SK-N-SH (cell line): Measurements from ENCODE around the gene CDK15. TPM values are rescaled to one million over a fixed set of nuclear protein-coding genes. Genes with fewer than 3 reads are reported as not detected.

Experiments
- CTCF ChIA-PET: fragments of 300-600, 350-600 bp; formaldehyde crosslinking; extraction: SDS; loops from one replicate; lab custom pipeline; 2021; lab: Yijun Ruan, JAX
- POLR2A ChIA-PET: fragments of 350-600 bp; sonication (Branson Sonifier 250); formaldehyde crosslinking; extraction: SDS; loops from one replicate; lab custom pipeline; 2020; ENCODE audit warnings: antibody characterized with exemption, inconsistent platforms; lab: Yijun Ruan, JAX
- DNase-seq: peaks from one replicate; pipeline ENCODE4 v3.0.0; 2012
- H2AFZ ChIP-seq: fragments of 200-600 bp; sonication (generic); 2 replicates; pipeline ENCODE4 v1.8.1; 2016; ENCODE audit warnings: antibody characterized with exemption, mild to moderate bottlenecking, low read depth
- H3F3A ChIP-seq: fragments of 200-600 bp; sonication (generic); replicated peaks from 2 replicates; pipeline ENCODE3; 2016; ENCODE audit warnings: antibody characterized with exemption, mild to moderate bottlenecking; ENCODE audit not compliant: insufficient read depth
- H3K27ac ChIP-seq, 2 experiments: fragments of 200-500 bp in 1 of 2; fragments of 200-600 bp in 1 of 2; sonication (Bioruptor generic) in 1 of 2; sonication (generic), shearing (Covaris generic) in 1 of 2; 2 replicates each; pipeline versions ENCODE4 v1.5.1 to v1.6.1; 2014 to 2016; ENCODE audit warnings: low read depth in 2 of 2, inconsistent platforms in 1 of 2, low read length in 1 of 2, mild to moderate bottlenecking in 1 of 2, mixed read lengths in 1 of 2
- H3K27me3 ChIP-seq: fragments of 200-600 bp; sonication (generic), shearing (Covaris generic); 2 replicates; pipeline ENCODE4 v1.6.1; 2016; ENCODE audit warnings: mixed run types; ENCODE audit not compliant: insufficient read depth
- H3K36me3 ChIP-seq, 2 experiments: fragments of 200-500 bp in 1 of 2; fragments of 200-600 bp in 1 of 2; sonication (Bioruptor generic) in 1 of 2; sonication (generic) in 1 of 2; replicated peaks in 1 of 2; 2 replicates each; pipeline versions ENCODE3 to v1.5.1; 2014 to 2016; ENCODE audit warnings: low read length in 1 of 2, mild to moderate bottlenecking in 1 of 2; ENCODE audit not compliant: insufficient read depth in 2 of 2, control insufficient read depth in 1 of 2
- H3K4me1 ChIP-seq, 2 experiments: fragments of 200-500 bp in 1 of 2; fragments of 200-600 bp in 1 of 2; sonication (Bioruptor generic) in 1 of 2; sonication (generic), shearing (Covaris generic) in 1 of 2; 2 replicates each; pipeline versions ENCODE4 v1.5.1 to v1.6.1; 2014 to 2016; ENCODE audit warnings: low read depth in 1 of 2, low read length in 1 of 2, mixed run types in 1 of 2; ENCODE audit not compliant: insufficient read depth in 2 of 2, control insufficient read depth in 1 of 2
- H3K4me2 ChIP-seq: fragments of 200-600 bp; sonication (generic), shearing (Covaris generic); 2 replicates; pipeline ENCODE4 v1.6.1; 2017; ENCODE audit warnings: mixed run types
- H3K4me3 ChIP-seq, 2 experiments: fragments of 200-500 bp in 1 of 2; fragments of 200-600 bp in 1 of 2; sonication (Bioruptor generic) in 1 of 2; sonication (generic), shearing (Covaris generic) in 1 of 2; 2 replicates each; pipeline versions ENCODE4 v1.5.1 to v1.8.1; 2014 to 2016; ENCODE audit warnings: low read depth in 2 of 2, inconsistent platforms in 1 of 2, low read length in 1 of 2, mild to moderate bottlenecking in 1 of 2, mixed read lengths in 1 of 2, moderate library complexity in 1 of 2
- H3K79me2 ChIP-seq: fragments of 200-600 bp; sonication (generic); 2 replicates; pipeline ENCODE4 v1.8.1; 2017; ENCODE audit warnings: mild to moderate bottlenecking; ENCODE audit not compliant: insufficient read depth
- H3K9ac ChIP-seq: fragments of 200-600 bp; sonication (generic); 2 replicates; pipeline ENCODE4 v1.6.1; 2017; ENCODE audit warnings: mixed run types
- H3K9me2 ChIP-seq: fragments of 200-600 bp; sonication (generic); 2 replicates; pipeline ENCODE4 v1.6.1; 2017; ENCODE audit warnings: mixed run types
- H3K9me3 ChIP-seq: fragments of 200-600 bp; sonication (generic); 2 replicates; pipeline ENCODE4 v1.6.1; 2017; ENCODE audit warnings: mixed run types, mild to moderate bottlenecking, moderate library complexity
- H4K20me1 ChIP-seq: fragments of 200-600 bp; sonication (generic); 2 replicates; pipeline ENCODE4 v1.6.1; 2017; ENCODE audit warnings: mild to moderate bottlenecking, mixed run types; ENCODE audit not compliant: insufficient read depth
- ELF1 ChIP-seq: IDR thresholded peaks from 2 replicates; pipeline ENCODE4 v1.4.0; 2012
- EZH2phosphoT487 ChIP-seq: fragments of 200-600 bp; sonication (generic); IDR thresholded peaks from 2 replicates; pipeline ENCODE4 v1.6.1; 2017; ENCODE audit warnings: low read depth, mixed run types, mild to moderate bottlenecking, antibody characterized with exemption, moderate library complexity, borderline replicate concordance
- FOSL2 ChIP-seq: IDR thresholded peaks from 2 replicates; pipeline ENCODE4 v1.4.0; 2012; ENCODE audit warnings: low read depth, mild to moderate bottlenecking, moderate library complexity, borderline replicate concordance
- JUND ChIP-seq: IDR thresholded peaks from 2 replicates; pipeline ENCODE4 v1.4.0; 2012
- MXI1 ChIP-seq: IDR thresholded peaks from 2 replicates; pipeline ENCODE4 v1.6.1; 2012; ENCODE audit warnings: mild to moderate bottlenecking, low read depth, low read length, improper control_type of control experiment
- PBX3 ChIP-seq: IDR thresholded peaks from 2 replicates; pipeline ENCODE4; 2012
- POLR2AphosphoS5 ChIP-seq: IDR thresholded peaks from 2 replicates; pipeline ENCODE4 v1.6.1; 2012; ENCODE audit warnings: low read depth, low read length
- RXRA ChIP-seq: IDR thresholded peaks from 2 replicates; pipeline ENCODE4 v1.4.0; 2012; ENCODE audit warnings: low read depth, mild to moderate bottlenecking, borderline replicate concordance
- TCF12 ChIP-seq: IDR thresholded peaks from 2 replicates; pipeline ENCODE4 v1.4.0; 2012
- USF2 ChIP-seq: fragments of 150-350 bp; IDR thresholded peaks from 2 replicates; pipeline ENCODE4 v1.6.1; 2017; ENCODE audit warnings: antibody characterized with exemption, low read length, low read depth, borderline replicate concordance
- WGBS: methylation state at CpG from one replicate; pipeline ENCODE4 v1.1.6; 2017; ENCODE audit warnings: low lambda C conversion rate; 5-methylcytosine and 5-hydroxymethylcytosine counted together
- polyA plus RNA-seq, 3 experiments: library from polyadenylated mRNA; depleted of rRNA; stranded (reverse); fragments of >200 nt; gene quantifications; 2 replicates each; pipeline ENCODE4 v1.2.3, GENCODE V29; 2012

Gene CDK15
- polyA plus RNA-seq, 1 of the 3 experiments (the other 2 are of a cell fraction), result 1.8 TPM

GRCh38 chr2:201892516-201892915 lies 86.2 kb downstream of the CDK15 start:
- Histone ChIP-seq H3F3A (peaks cover 6% of the 10 kb centered on the region), H3K9me3 (no peaks in the 10 kb centered on the region), H3K4me3 (no peak overlapping the region), H2AFZ (no peak overlapping the region), H3K9me2 (no peaks in the 10 kb centered on the region), H3K9ac (no peak overlapping the region), H3K27me3 (no peaks in the 10 kb centered on the region), H3K36me3 (no peaks in the 10 kb centered on the region), H4K20me1 (no peaks in the 10 kb centered on the region), H3K4me1 (peaks cover 18 to 29% of the 10 kb centered on the region in 2 experiments; a peak in 3 of 4 replicates), H3K4me2 (no peak overlapping the region), H3K27ac (no peak overlapping the region), H3K79me2 (no peaks in the 10 kb centered on the region)
- TF ChIP-seq TCF12 (no peak), ELF1 (no peak), MXI1 (no peak)
- ChIA-PET POLR2A (no interaction called here), CTCF (interaction anchor here (0.7 to 2.7 kb wide), 7 partner anchors 9 to 97 kb away, joined by 3 to 12 read pairs (median 3); no protein-coding TSS in a partner anchor)
- DNase-seq, result no peak
- 93% methylated on average over 5 of the region's 5 CpGs for WGBS

GRCh38 chr2:201900362-201900761 lies 94.0 kb downstream of the CDK15 start:
- 10% methylated on average over 2 of the region's 2 CpGs for WGBS
- Histone ChIP-seq H3K4me2 (0 out of 2 replicates have a peak overlapping the region, but pooled peaks have one; percentile 3), H3K9me3 (no peaks in the 10 kb centered on the region), H3K27ac (no peak overlapping the region), H3K36me3 (no peaks in the 10 kb centered on the region), H3K27me3 (no peaks in the 10 kb centered on the region), H3K4me1 (peaks cover 0 to 8% of the 10 kb centered on the region in 2 experiments; a peak in 1 of 4 replicates), H4K20me1 (no peaks in the 10 kb centered on the region), H3K9me2 (no peaks in the 10 kb centered on the region), H3K79me2 (no peaks in the 10 kb centered on the region), H3K4me3 (no peak overlapping the region), H3K9ac (no peak overlapping the region), H3F3A (peaks cover 9% of the 10 kb centered on the region), H2AFZ (no peak overlapping the region; the same call in 1 of the 2 replicates)
- no peak for DNase-seq
- peak; percentile 42; the same call in 1 of the 2 replicates for TF ChIP-seq FOSL2
- no peak for TF ChIP-seq RXRA
- TF ChIP-seq ELF1, result no peak
- TF ChIP-seq PBX3, result peak; percentile 34
- no peak for TF ChIP-seq USF2
- peak; percentile 44; the same call in 1 of the 2 replicates for TF ChIP-seq JUND
- POLR2A ChIA-PET, result no interaction called here
- CTCF ChIA-PET, result no interaction called here

DNA sequence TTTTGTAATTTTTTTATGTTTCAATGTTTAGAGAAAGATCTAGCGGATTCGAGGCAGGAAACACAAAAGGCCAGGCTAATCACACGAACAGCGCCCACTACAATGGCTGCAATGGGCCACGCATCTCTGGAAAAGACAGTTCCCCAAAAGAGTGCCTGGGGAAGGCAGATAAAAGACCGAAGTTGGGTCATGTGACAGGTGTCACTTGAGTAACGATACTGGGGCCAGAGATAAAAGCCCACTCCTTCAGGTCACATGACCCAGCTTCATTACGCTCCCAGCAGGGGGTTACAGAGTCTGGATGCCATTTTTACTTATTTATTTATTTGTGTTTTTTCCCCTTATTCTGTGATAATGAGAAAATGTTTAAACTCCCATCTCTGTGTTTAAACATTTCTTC lies 95.4 kb downstream of the CDK15 start:
- Histone ChIP-seq H4K20me1 (no peaks in the 10 kb centered on the region), H3K4me1 (peaks cover 0 to 8% of the 10 kb centered on the region in 2 experiments; a peak in 1 of 4 replicates), H3F3A (peaks cover 9% of the 10 kb centered on the region), H3K4me3 (no peak overlapping the region), H3K79me2 (no peaks in the 10 kb centered on the region), H3K4me2 (no peak overlapping the region), H2AFZ (no peak overlapping the region), H3K9ac (no peak overlapping the region), H3K9me2 (no peaks in the 10 kb centered on the region), H3K27ac (no peak overlapping the region), H3K36me3 (no peaks in the 10 kb centered on the region), H3K27me3 (no peaks in the 10 kb centered on the region), H3K9me3 (no peaks in the 10 kb centered on the region)
- TF ChIP-seq EZH2phosphoT487 (no peak), POLR2AphosphoS5 (no peak), USF2 (no peak)
- WGBS, result 85% methylated on average over 8 of the region's 8 CpGs
- ChIA-PET CTCF (interaction anchor here (0.9 kb wide), 1 partner anchor 9 kb away, joined by 3 read pairs; no protein-coding TSS in a partner anchor), POLR2A (no interaction called here)
- DNase-seq, result no peak
